GM19025 (cell line): ENCODE data around the gene FAM76B.
"Not testable (repeated sequence)": the region's sequence is repeated elsewhere in the genome, so short reads cannot be mapped to it uniquely, and the experiment has no call there.

ENCODE experiments used
- ATAC-seq: cut with Tn5 transposase; IDR thresholded peaks from one replicate; pipeline ENCODE4 v1.9.1; 2021; ENCODE audit warnings: mild to moderate bottlenecking, low read depth, moderate library complexity; ENCODE audit not compliant: unreplicated experiment

The FAM76B gene

GRCh38 chr11:95789506-95790122 is at the start of gene FAM76B:
TSS of gene FAM76B (minus strand) at chr11:95789782. CDS start at chr11:95789478, 304 bp downstream.
- peak; percentile 70 for ATAC-seq

GRCh38 chr11:95835768-95836488 is 46.3 kb upstream of the FAM76B start:
- peak; percentile 83 for ATAC-seq

- ATAC-seq = no peak
Measured at GRCh38 chr11:95835351-95835750, 45.8 kb upstream of the FAM76B start.

- ATAC-seq = no peak
Measured at GRCh38 chr11:95833378-95833777, 43.8 kb upstream of the FAM76B start.

- ATAC-seq = no peak
Measured at GRCh38 chr11:95832763-95833162, 43.2 kb upstream of the FAM76B start.

GRCh38 chr11:95831198-95831883 is 41.8 kb upstream of the FAM76B start:
- ATAC-seq = no peak

- no peak for ATAC-seq
Measured at GRCh38 chr11:95829580-95830259, 40.1 kb upstream of the FAM76B start.

- ATAC-seq = no peak
Measured at GRCh38 chr11:95827696-95828095, 38.1 kb upstream of the FAM76B start.

- no peak for ATAC-seq
Measured at GRCh38 chr11:95821640-95822039, 32.1 kb upstream of the FAM76B start.

GRCh38 chr11:95816037-95816436 is 26.5 kb upstream of the FAM76B start:
- no peak for ATAC-seq

- not testable (repeated sequence) for ATAC-seq
Measured at GRCh38 chr11:95811052-95811451, 21.5 kb upstream of the FAM76B start.

GRCh38 chr11:95806464-95806863 is 16.9 kb upstream of the FAM76B start:
- ATAC-seq = not testable (repeated sequence)

- no peak for ATAC-seq
Measured at GRCh38 chr11:95805869-95806268, 16.3 kb upstream of the FAM76B start.

GRCh38 chr11:95803973-95804372 is 14.4 kb upstream of the FAM76B start:
- no peak for ATAC-seq

GRCh38 chr11:95802806-95803205 is 13.2 kb upstream of the FAM76B start:
- ATAC-seq = no peak

- no peak for ATAC-seq
Measured at GRCh38 chr11:95800438-95800837, 10.9 kb upstream of the FAM76B start.

- ATAC-seq = no peak
Measured at GRCh38 chr11:95799546-95799945, 10.0 kb upstream of the FAM76B start.

- no peak for ATAC-seq
Measured at GRCh38 chr11:95796501-95796900, 6.9 kb upstream of the FAM76B start.

- no peak for ATAC-seq
Measured at GRCh38 chr11:95795627-95796295, 6.2 kb upstream of the FAM76B start.

- no peak for ATAC-seq
Measured at GRCh38 chr11:95794086-95794485, 4.5 kb upstream of the FAM76B start.
